ENCODE data around the gene DNAJC5G. TPM values are rescaled to one million over a fixed set of nuclear protein-coding genes. Genes with fewer than 3 reads are reported as not detected.

DNAJC5G gene
- total and polyA plus RNA-seq, 2 of the 13 experiments (the other 11 are each of a cell fraction or from before 2014, with no cell fraction given) = 0.05 TPM; not detected in 1

DNA sequence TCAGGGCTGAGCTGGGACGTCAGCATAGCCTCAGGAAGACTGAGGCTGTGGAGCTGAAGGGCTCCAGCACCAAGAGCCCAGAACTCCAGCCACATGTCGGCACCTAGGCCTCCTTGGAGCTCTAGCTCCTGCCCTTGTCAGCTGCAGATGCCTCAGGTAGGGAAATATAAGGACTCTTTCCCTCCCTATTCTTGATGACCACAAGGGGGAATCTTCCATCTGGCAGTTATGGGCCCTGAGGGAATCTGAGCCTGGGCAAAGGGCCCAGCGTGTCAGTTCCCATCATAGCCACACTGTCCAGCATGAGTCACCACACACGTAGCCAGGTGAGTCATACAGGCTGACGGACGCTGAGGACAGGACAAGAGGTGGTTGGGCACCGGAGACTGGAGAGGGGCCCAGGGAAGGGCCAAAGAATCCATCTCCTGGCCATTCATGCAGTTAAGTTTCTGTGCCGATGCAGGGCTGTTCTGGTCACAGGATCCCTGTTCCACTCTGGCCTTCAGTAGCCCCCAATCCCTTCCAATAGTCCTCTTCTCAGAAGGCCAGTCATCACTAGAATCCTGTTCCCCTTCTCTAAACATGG lies 45.8 kb downstream of the DNAJC5G start (continued):
- TF ChIP-seq, protein P1, sequence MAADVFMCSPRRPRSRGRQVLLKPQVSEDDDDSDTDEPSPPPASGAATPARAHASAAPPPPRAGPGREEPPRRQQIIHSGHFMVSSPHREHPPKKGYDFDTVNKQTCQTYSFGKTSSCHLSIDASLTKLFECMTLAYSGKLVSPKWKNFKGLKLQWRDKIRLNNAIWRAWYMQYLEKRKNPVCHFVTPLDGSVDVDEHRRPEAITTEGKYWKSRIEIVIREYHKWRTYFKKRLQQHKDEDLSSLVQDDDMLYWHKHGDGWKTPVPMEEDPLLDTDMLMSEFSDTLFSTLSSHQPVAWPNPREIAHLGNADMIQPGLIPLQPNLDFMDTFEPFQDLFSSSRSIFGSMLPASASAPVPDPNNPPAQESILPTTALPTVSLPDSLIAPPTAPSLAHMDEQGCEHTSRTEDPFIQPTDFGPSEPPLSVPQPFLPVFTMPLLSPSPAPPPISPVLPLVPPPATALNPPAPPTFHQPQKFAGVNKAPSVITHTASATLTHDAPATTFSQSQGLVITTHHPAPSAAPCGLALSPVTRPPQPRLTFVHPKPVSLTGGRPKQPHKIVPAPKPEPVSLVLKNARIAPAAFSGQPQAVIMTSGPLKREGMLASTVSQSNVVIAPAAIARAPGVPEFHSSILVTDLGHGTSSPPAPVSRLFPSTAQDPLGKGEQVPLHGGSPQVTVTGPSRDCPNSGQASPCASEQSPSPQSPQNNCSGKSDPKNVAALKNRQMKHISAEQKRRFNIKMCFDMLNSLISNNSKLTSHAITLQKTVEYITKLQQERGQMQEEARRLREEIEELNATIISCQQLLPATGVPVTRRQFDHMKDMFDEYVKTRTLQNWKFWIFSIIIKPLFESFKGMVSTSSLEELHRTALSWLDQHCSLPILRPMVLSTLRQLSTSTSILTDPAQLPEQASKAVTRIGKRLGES (CRISPR knock-in tag; IDR thresholded peaks at IDR 0.05; ENCODE audit: borderline replicate concordance) = no peak
- TF ChIP-seq ZNF431 (CRISPR knock-in tag; IDR thresholded peaks at IDR 0.05; ENCODE audit: borderline replicate concordance, low read depth) (peak; percentile 60; the same call in 1 of the 2 replicates), THYN1 (CRISPR knock-in tag; IDR thresholded peaks at IDR 0.05; ENCODE audit: borderline replicate concordance, low read depth) (no peak), PAWR (CRISPR knock-in tag; IDR thresholded peaks at IDR 0.05; ENCODE audit: borderline replicate concordance) (no peak), MED8 (CRISPR knock-in tag; IDR thresholded peaks at IDR 0.05; ENCODE audit: insufficient replicate concordance) (no peak), ZSCAN20 (CRISPR knock-in tag; IDR thresholded peaks at IDR 0.05; ENCODE audit: borderline replicate concordance) (no peak), TBX3 (IDR thresholded peaks at IDR 0.05; ENCODE audit: borderline replicate concordance) (no peak; the same call in 1 of the 2 replicates), ZBTB20 (CRISPR knock-in tag; IDR thresholded peaks at IDR 0.05; ENCODE audit: borderline replicate concordance, low read depth) (peak; percentile 63; the same call in 1 of the 2 replicates), IKZF1 (IDR thresholded peaks at IDR 0.05) (no peak), ATRX (CRISPR knock-in tag; IDR thresholded peaks at IDR 0.05; ENCODE audit: borderline replicate concordance) (no peak; the same call in 1 of the 2 replicates), SRSF9 (IDR thresholded peaks at IDR 0.05; ENCODE audit: borderline replicate concordance, insufficient read depth, low read depth, low read length, poor library complexity, severe bottlenecking) (no peak), ZNF331 (CRISPR knock-in tag; IDR thresholded peaks at IDR 0.05) (peak; percentile 92), SAFB2 (CRISPR knock-in tag; IDR thresholded peaks at IDR 0.05; ENCODE audit: borderline replicate concordance, low read depth) (peak; percentile 91; the same call in 1 of the 2 replicates), SIX4 (CRISPR knock-in tag; IDR thresholded peaks at IDR 0.05) (peak; percentile 83), NFRKB (IDR thresholded peaks at IDR 0.05) (no peak), KDM2A (CRISPR knock-in tag; IDR thresholded peaks at IDR 0.05; ENCODE audit: borderline replicate concordance, low read depth) (peak; percentile 89), ZNF598 (CRISPR knock-in tag; IDR thresholded peaks at IDR 0.05; ENCODE audit: borderline replicate concordance) (peak; percentile 52; the same call in 1 of the 2 replicates), TBX2 (CRISPR knock-in tag; IDR thresholded peaks at IDR 0.05; ENCODE audit: borderline replicate concordance) (peak; percentile 91; the same call in 1 of the 2 replicates)
- TF ChIP-seq, protein P2, sequence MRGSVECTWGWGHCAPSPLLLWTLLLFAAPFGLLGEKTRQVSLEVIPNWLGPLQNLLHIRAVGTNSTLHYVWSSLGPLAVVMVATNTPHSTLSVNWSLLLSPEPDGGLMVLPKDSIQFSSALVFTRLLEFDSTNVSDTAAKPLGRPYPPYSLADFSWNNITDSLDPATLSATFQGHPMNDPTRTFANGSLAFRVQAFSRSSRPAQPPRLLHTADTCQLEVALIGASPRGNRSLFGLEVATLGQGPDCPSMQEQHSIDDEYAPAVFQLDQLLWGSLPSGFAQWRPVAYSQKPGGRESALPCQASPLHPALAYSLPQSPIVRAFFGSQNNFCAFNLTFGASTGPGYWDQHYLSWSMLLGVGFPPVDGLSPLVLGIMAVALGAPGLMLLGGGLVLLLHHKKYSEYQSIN (CRISPR knock-in tag; IDR thresholded peaks at IDR 0.05; ENCODE audit: borderline replicate concordance) = no peak
- TF ChIP-seq, protein P3, sequence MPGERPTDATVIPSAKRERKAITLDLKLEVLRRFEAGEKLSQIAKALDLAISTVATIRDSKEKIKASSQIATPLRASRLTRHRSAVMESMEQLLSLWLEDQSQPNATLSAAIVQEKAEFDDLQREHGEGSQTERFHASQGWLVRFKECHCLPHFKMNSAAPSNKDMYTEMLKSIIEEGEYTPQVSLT (CRISPR knock-in tag; IDR thresholded peaks at IDR 0.05; ENCODE audit: borderline replicate concordance, low read depth) = no peak
- TF ChIP-seq, protein P4, sequence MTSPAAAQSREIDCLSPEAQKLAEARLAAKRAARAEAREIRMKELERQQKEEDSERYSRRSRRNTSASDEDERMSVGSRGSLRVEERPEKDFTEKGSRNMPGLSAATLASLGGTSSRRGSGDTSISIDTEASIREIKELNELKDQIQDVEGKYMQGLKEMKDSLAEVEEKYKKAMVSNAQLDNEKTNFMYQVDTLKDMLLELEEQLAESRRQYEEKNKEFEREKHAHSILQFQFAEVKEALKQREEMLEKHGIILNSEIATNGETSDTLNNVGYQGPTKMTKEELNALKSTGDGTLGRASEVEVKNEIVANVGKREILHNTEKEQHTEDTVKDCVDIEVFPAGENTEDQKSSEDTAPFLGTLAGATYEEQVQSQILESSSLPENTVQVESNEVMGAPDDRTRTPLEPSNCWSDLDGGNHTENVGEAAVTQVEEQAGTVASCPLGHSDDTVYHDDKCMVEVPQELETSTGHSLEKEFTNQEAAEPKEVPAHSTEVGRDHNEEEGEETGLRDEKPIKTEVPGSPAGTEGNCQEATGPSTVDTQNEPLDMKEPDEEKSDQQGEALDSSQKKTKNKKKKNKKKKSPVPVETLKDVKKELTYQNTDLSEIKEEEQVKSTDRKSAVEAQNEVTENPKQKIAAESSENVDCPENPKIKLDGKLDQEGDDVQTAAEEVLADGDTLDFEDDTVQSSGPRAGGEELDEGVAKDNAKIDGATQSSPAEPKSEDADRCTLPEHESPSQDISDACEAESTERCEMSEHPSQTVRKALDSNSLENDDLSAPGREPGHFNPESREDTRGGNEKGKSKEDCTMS (CRISPR knock-in tag; conservative IDR thresholded peaks at IDR 0.05) = no peak
